NCI-H748 (cell line): Measurements from ENCODE around the gene NECAB2.
A peak's percentile ranks its signal among the peaks of the same experiment; 100 is the strongest.

ENCODE experiments used
- DNase-seq: peaks from one replicate; lab custom pipeline; 2025; ENCODE audit not compliant: unreplicated experiment; lab: John Stamatoyannopoulos, UW

NECAB2 gene

DNA sequence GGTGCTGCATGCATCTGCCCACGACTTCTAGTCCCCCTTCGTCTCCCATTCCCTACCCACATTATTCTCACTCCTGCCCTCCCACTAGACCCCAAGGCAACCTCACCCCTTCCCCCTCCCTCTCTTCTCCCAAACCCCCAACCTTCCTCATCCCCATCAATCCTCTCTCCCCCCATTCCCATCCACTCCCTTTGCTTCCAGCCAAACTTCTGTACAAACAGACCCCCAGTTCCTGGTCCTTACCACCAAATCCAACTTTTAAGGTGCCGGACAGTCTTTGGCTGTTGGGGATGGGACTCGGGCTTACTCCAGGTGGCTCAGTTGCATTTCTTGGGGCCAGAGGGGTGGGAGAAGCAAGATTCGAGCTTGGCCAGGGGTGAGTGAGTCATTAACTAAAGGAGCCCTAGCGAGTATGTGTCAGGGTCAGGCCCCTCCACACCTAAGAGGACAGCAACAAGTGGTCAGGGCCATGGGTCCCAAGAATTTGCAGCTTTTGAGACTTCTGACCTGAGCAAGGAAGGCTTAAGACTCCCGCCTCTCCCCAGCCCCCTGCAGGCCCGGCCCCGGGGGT, 74.3 kb downstream of the NECAB2 start, which contains the start of gene SLC38A8:
Gene SLC38A8, minus strand, starts transcription at position 488 of the 571 bp plus-strand sequence. CDS start 638 bp downstream, outside the sequence.
- no peak for DNase-seq

DNA sequence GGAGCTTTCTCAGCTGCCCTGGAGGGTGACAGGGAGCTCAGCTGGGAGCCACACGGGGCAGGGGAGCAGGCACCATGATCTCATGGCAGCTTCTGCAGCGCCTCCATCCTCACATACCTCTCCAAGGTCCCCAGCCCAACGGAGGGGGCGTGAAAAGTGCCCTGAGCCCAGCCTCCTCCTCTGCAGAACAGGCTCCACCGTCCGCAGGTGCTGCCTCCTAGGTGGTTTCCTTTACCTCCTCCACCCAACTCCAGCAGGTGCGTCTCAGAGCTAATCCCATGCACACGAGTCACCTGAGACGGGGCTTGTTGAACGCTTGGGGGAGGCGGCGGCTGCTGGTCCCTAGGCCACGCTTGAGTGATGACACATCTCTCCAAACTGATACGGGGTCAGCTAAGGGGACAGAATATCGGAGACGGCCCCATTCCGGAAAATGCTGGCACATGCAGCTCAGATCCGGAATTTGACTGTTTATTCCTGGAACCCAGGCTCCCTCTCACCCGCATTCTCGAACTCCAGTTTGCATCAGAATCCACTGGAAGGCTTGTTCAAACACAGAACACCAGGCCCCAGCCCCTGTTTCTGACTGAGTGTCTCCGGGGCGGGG, 74.9 kb downstream of the NECAB2 start:
- peak; percentile 66 for DNase-seq

DNA sequence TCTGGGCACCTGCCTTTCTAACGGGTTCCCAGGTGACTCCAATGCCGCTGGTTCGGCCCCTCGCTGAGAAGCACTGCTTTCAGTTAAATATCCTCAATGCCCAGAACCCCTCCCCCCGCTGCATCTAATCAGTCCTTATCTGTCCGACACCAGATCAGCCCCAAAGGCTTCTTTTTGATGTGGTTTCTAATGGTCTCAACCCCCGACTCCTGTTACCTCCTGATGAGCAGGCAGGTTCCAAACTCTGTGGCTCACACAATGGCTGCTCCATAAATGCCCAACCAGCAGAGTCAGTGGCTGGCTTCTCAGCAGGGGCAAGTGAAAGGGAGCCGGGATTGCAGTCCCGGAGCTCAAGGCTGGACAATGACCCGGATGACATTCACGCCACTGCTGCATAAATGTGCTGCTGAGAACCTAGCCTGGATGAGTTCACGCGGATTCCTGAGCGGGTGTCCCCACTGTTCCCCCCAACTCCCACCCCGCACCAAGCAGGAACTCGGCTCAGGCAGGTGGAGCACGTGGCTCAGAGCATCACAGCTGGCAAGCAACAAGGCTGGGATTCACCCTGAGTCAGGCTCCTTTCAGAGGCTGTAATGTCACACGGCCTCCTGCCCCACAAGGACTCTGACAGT, 75.6 kb downstream of the NECAB2 start:
- no peak for DNase-seq

DNA sequence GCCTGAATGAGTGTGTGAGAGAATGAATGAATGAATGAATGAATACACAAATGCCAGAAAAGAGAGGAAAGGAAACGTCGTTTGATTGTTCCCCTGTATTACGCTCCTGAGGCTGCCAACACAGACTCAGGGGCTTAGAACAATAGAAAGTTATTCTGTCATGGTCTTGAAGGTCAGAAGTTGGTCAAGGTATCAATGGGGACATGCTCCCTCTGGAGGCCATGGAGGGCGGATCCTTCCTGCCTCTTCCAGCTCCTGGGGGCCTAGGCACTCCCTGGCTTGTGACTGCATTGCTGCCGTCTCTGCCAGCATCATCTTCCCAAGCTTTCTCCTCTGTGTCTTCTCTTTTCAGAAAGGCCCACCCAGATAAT, 76.1 kb downstream of the NECAB2 start:
- DNase-seq, result peak; percentile 10

- no peak for DNase-seq
Observed at GRCh38 chr16:84045001-84045817, 77.2 kb downstream of the NECAB2 start.

- DNase-seq, result no peak
Observed at GRCh38 chr16:84045818-84046470, 77.9 kb downstream of the NECAB2 start.

- no peak for DNase-seq
Observed at GRCh38 chr16:84047206-84047605, 79.2 kb downstream of the NECAB2 start.

- DNase-seq, result no peak
Observed at GRCh38 chr16:84047626-84048025, 79.6 kb downstream of the NECAB2 start.

DNA sequence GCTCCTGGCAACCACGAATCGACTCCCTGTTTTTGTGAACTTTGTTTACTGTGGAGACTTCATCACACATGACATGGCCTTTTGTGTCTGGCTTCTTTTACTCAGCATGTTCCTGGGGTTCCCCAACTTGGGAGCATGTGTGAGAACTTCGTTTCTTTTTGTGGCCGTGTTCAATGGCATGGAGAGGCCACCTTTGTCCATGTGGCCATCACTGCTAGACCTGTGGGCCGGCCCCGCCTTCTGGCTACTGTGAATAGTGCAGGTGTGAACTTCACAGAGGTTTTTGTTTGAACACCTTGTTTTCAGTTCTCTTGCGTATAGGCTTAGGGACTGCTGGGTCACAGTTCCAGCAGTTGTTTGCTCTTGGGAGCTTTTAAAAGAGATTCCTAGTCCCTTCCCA, 80.2 kb downstream of the NECAB2 start:
- DNase-seq, result peak; percentile 39

GRCh38 chr16:84048871-84049270, 80.8 kb downstream of the NECAB2 start:
- DNase-seq, result no peak

DNA sequence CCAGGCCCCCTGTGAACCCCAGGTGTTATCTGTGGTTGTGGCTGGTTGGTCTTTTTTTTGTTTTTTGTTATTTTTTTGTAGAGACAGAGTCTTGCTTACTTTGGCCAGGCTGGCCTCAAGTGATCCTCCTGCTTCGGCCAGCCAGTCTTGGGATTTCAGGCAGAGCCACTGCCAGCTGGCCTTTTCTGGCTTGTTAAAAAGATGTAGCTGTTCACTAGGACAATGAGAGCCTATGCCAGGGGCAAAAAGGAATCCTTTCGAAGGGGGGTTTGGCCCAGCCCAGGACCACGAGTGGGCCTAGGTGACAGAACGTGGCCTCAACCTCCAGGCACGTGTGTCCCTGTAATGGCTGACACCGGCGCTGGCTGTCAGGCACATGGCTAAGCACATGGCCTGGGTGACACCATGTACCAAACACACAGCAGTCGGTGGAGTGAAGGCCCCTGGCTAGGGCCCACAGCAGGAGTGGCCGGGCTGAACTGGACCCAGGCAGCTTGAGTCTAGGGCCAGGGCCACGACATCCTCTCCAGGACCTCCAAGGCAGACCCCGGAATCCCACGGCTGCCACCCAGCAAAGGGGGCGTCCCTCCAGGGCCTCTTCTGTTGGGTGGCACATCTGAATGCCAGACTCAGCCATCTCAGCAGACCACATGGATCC, 81.5 kb downstream of the NECAB2 start:
- DNase-seq, result no peak

DNA sequence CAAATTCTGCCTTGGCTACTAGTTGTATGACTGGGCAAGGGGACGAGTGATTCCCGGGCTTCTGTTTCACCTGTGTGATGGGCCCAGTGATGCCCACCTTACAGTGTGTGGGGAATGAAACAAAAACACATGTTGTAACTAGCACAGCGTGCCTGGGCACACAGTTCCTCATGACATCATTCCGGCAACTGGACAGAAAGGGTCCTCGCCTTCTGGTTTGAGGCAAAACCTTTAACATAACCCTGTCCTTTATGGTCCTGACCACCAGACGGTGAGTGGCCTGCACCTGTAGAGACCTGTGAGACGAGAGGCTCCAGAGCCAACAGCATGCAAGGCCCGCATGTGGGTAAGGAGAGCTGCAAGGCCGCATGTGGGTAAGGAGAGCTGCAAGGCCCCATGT, 82.3 kb downstream of the NECAB2 start:
- no peak for DNase-seq

DNA sequence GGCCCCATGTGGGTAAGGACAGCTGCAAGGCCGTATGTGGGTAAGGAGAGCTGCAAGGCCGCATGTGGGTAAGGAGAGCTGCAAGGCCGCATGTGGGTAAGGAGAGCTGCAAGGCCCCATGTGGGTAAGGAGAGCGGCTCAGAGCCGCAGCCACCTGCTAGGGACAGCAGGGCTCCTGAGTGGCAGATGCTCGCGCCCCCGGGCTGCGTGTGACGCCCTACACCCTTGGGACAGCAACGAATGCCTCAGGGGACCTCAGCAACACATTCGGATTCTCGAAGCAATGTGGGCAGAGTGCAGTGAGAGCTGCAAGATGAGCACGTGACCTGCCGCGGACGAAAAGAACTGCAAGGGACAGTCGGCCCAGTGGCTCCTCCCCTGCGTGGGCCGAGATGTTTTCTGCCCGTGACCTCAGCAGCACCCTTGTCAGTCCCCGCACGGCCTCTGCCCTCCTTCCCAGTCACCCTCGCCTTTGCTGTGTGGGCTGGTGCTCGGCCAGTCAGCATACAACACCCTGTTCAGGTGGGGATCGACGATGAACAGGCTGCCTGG, 84.1 kb downstream of the NECAB2 start:
- DNase-seq, result no peak
